Germinal center (tissue), 1 donor: ENCODE results near the gene MARCHF10.

Source experiments
- DNase-seq: peaks from one replicate; pipeline ENCODE4 v3.0.0; 2012; ENCODE audit warnings: mixed read lengths, low spot score

The MARCHF10 gene

GRCh38 chr17:62822080-62822904 is 14.2 kb upstream of the MARCHF10 start:
- no peak for DNase-seq

- DNase-seq, result no peak
These were observed 13.3 kb upstream of the MARCHF10 start for GRCh38 chr17:62821189-62822079.

GRCh38 chr17:62819511-62820221 is 11.6 kb upstream of the MARCHF10 start:
- DNase-seq, result no peak

GRCh38 chr17:62818526-62818925 is 10.4 kb upstream of the MARCHF10 start:
- no peak for DNase-seq

GRCh38 chr17:62816282-62816839 is 8.2 kb upstream of the MARCHF10 start:
- no peak for DNase-seq

GRCh38 chr17:62809656-62810055 is 1.5 kb upstream of the MARCHF10 start:
- no peak for DNase-seq

GRCh38 chr17:62808576-62808970 is 459 bp upstream of the MARCHF10 start:
- DNase-seq, result no peak

GRCh38 chr17:62805234-62805633 is 2.9 kb downstream of the MARCHF10 start:
- DNase-seq, result no peak

GRCh38 chr17:62804822-62805221 is 3.3 kb downstream of the MARCHF10 start:
- DNase-seq, result no peak

GRCh38 chr17:62804025-62804424 is 4.1 kb downstream of the MARCHF10 start:
- DNase-seq, result no peak

- no peak for DNase-seq
These were observed 5.4 kb downstream of the MARCHF10 start for GRCh38 chr17:62802561-62803205.

- no peak for DNase-seq
These were observed 6.5 kb downstream of the MARCHF10 start for GRCh38 chr17:62801553-62802114.

- DNase-seq, result no peak
These were observed 7.5 kb downstream of the MARCHF10 start for GRCh38 chr17:62800585-62800984.

GRCh38 chr17:62797959-62798358 is 10.2 kb downstream of the MARCHF10 start:
- no peak for DNase-seq

GRCh38 chr17:62796291-62796690 is 11.8 kb downstream of the MARCHF10 start:
- no peak for DNase-seq

- no peak for DNase-seq
These were observed 13.5 kb downstream of the MARCHF10 start for GRCh38 chr17:62794666-62794971.

GRCh38 chr17:62793919-62794665 is 14.0 kb downstream of the MARCHF10 start:
- no peak for DNase-seq

- no peak for DNase-seq
These were observed 15.7 kb downstream of the MARCHF10 start for GRCh38 chr17:62792447-62792800.

GRCh38 chr17:62791767-62792446 is 16.2 kb downstream of the MARCHF10 start:
- no peak for DNase-seq

- DNase-seq, result no peak
These were observed 16.8 kb downstream of the MARCHF10 start for GRCh38 chr17:62791235-62791734.
